NB4 (cell line): ENCODE measurements around the gene KRTAP5-8.

Experiments
- MYC ChIP-seq: IDR thresholded peaks from 2 replicates; pipeline ENCODE4 v1.6.1; 2011; ENCODE audit warnings: low read depth, low read length
- TF ChIP-seq, protein P1 (sequence below): IDR thresholded peaks from one replicate; pipeline ENCODE4 v1.5.1; 2012; ENCODE audit warnings: low read depth, low read length

DNA sequence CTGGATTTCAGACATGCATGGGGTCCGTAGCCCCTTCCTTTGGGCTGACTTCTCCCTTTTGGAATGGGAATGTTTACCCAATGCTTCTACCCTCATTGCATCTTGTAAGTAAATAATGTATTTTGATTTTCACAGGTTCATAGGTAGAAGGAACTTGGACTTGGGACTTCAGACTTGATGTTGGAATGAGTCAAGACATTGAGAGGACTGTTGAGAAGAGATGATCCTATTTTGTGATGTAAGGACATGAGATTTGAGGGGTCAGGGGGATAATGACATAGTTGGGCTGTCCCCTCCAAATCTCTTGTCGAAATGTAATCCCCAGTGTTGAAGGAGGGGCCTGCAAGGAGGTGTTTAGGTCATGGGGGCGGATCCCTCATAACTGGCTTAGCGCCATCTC, 26.6 kb downstream of the KRTAP5-8 start:
- TF ChIP-seq, protein P1, sequence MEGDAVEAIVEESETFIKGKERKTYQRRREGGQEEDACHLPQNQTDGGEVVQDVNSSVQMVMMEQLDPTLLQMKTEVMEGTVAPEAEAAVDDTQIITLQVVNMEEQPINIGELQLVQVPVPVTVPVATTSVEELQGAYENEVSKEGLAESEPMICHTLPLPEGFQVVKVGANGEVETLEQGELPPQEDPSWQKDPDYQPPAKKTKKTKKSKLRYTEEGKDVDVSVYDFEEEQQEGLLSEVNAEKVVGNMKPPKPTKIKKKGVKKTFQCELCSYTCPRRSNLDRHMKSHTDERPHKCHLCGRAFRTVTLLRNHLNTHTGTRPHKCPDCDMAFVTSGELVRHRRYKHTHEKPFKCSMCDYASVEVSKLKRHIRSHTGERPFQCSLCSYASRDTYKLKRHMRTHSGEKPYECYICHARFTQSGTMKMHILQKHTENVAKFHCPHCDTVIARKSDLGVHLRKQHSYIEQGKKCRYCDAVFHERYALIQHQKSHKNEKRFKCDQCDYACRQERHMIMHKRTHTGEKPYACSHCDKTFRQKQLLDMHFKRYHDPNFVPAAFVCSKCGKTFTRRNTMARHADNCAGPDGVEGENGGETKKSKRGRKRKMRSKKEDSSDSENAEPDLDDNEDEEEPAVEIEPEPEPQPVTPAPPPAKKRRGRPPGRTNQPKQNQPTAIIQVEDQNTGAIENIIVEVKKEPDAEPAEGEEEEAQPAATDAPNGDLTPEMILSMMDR: no peak
- no peak for TF ChIP-seq MYC
